Sigmoid colon (tissue), 4 donors: ENCODE data around the gene CTIF.

Experiments used
- CTCF ChIP-seq, 4 experiments: fragments of 450-650 bp in 3 of 4; fragments of 200-600 bp in 1 of 4; IDR thresholded peaks; one replicate each; pipeline ENCODE4 v1.5.1; 2016 to 2019; ENCODE audit warnings: antibody characterized with exemption in 4 of 4, mild to moderate bottlenecking in 3 of 4, moderate library complexity in 2 of 4
- POLR2A ChIP-seq, 2 donors: fragments of 450-650 bp; IDR thresholded peaks; one replicate each; pipeline ENCODE4 v1.6.1; 2016; ENCODE audit warnings: antibody characterized with exemption in 2 of 2, mild to moderate bottlenecking in 2 of 2, moderate library complexity in 2 of 2
- POLR2AphosphoS5 ChIP-seq, 4 donors: sonication (generic); formaldehyde crosslinking; IDR thresholded peaks; one replicate each; pipeline ENCODE4 v1.6.1; 2017; ENCODE audit warnings: antibody characterized with exemption in 4 of 4

- TF ChIP-seq CTCF (IDR thresholded peaks at IDR 0.05) (no peak), POLR2A (IDR thresholded peaks at IDR 0.05) (no peak), POLR2AphosphoS5 (IDR thresholded peaks at IDR 0.05) (peak; percentile 14 to 88 (median 76))
These were observed 188.8 kb downstream of the CTIF start for GRCh38 chr18:48727681-48728080.
